Activated CD4-positive, alpha-beta memory T cell treated with anti-CD3 and anti-CD28 coated beads for 36 hours (primary cell): ENCODE data around the gene GORAB. TPM values are rescaled to one million over a fixed set of nuclear protein-coding genes. Genes with fewer than 3 reads are reported as not detected.

ENCODE experiments used
- CTCF ChIA-PET: fragments of 350-600 bp; sonication (Branson Sonifier 250); formaldehyde crosslinking; loops from one replicate; lab custom pipeline; 2021; ENCODE audit warnings: antibody characterized with exemption, inconsistent platforms; lab: Charles Lee
- POLR2A ChIA-PET: fragments of 350-600 bp; sonication (Branson Sonifier 250); formaldehyde crosslinking; loops from one replicate; lab custom pipeline; 2021; ENCODE audit warnings: antibody characterized with exemption; lab: Charles Lee
- DNase-seq: peaks from one replicate; pipeline ENCODE4 v3.0.0-alpha.2; 2020
- H3K27ac Mint-ChIP-seq: one replicate; pipeline ENCODE4 v1.8.0; 2021; ENCODE audit warnings: mixed read lengths
- H3K27me3 Mint-ChIP-seq: one replicate; pipeline ENCODE4 v1.8.0; 2021; ENCODE audit warnings: mixed read lengths
- H3K36me3 Mint-ChIP-seq: one replicate; pipeline ENCODE4 v1.8.0; 2021; ENCODE audit warnings: mixed read lengths
- H3K4me1 Mint-ChIP-seq: one replicate; pipeline ENCODE4 v1.8.0; 2021; ENCODE audit warnings: low read depth, mixed read lengths
- H3K4me3 Mint-ChIP-seq: one replicate; pipeline ENCODE4 v1.8.0; 2021; ENCODE audit warnings: mild to moderate bottlenecking, mixed read lengths
- H3K9me3 Mint-ChIP-seq: one replicate; pipeline ENCODE4 v1.8.0; 2021; ENCODE audit warnings: mixed read lengths
- intact Hi-C: fragments of 100-400 bp; cut with micrococcal nuclease; formaldehyde crosslinking; loops from one replicate; pipeline ENCODE4 v1.15.1; 2023
- total RNA-seq, 2 experiments: library from RNA; stranded (reverse); gene quantifications; one replicate each; pipeline ENCODE4 v1.2.3, GENCODE V29; 2021

The GORAB gene
- total RNA-seq, 2 experiments from 2014 or later: 8.5 to 9.0 TPM

- POLR2A ChIA-PET: no interaction called here
- Mint-ChIP-seq H3K4me1 (no peaks in the 10 kb centered on the region), H3K27ac (no peak overlapping the region), H3K9me3 (peaks cover 39% of the 10 kb centered on the region), H3K4me3 (no peak overlapping the region), H3K27me3 (peaks cover 15% of the 10 kb centered on the region), H3K36me3 (no peaks in the 10 kb centered on the region)
- intact Hi-C loops: no loop called here
- no peak for DNase-seq
- CTCF ChIA-PET: no interaction called here
Measured at GRCh38 chr1:170599033-170599432, 67.1 kb downstream of the GORAB start.

GRCh38 chr1:170601866-170602265, 69.9 kb downstream of the GORAB start:
- intact Hi-C loops: no loop called here
- Mint-ChIP-seq H3K27me3 (peaks cover 15% of the 10 kb centered on the region), H3K27ac (no peak overlapping the region), H3K36me3 (no peaks in the 10 kb centered on the region), H3K9me3 (peaks cover 32% of the 10 kb centered on the region), H3K4me1 (no peaks in the 10 kb centered on the region), H3K4me3 (no peak overlapping the region)
- ChIA-PET CTCF (no interaction called here), POLR2A (no interaction called here)
- DNase-seq: no peak

Other genes starting within 250 kb of the GORAB start
- not detected for gene PRRX1, start 132.0 kb downstream of the GORAB start, total RNA-seq